ENCODE data around the gene GPR137. TPM values are rescaled to one million over a fixed set of nuclear protein-coding genes. Genes with fewer than 3 reads are reported as not detected.

Gene GPR137
- total and polyA plus RNA-seq, 9 of the 15 experiments (the other 6 are each of a cell fraction or from before 2014, with no cell fraction given), result 0.32 to 26.7 (median 10.7) TPM

DNA sequence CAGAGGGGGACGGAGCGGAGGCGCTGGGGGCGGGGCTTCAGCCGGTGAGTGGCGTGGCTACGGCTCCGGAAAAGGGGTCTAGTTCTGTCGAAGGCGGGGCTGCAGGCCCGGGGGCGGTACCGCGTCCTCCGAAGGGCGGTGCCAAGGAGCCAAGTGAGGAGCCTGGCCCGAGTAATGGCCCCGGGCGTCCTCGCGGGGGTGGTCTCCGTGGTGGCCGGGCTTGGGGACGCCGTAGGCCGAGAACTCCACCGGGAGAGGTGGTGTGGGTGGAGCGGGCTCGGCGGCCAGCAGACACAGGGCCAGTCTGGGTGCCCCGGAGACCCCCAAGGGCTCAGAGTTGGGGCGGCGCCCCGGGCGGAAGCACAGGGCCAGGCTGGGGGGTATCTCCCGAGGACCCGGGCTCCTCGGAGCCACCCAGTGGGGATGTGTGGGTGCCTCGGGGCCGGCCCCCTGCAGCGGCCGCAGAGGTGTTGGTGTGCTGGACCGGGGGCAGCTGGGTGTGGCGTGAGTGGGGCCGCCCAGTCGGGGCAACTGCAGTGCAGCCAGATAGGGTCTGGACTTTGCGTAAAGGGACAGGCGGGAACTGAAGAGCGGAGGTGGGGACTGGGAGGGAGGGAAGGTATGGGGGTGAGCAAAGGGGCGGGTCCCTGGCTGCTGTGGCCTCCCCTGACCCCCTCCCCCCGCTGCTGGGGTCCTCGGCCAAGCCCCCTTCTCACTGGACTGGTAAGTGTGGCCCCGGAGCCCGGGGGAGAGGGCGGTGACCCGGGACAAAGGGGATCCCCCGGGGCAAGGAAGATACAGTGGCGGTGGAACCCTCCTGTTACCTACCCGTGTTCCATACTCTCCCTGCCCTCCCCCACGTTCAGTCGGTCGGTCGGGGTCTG lies 43.9 kb upstream of the GPR137 start (continued):
- TF ChIP-seq, protein P1, sequence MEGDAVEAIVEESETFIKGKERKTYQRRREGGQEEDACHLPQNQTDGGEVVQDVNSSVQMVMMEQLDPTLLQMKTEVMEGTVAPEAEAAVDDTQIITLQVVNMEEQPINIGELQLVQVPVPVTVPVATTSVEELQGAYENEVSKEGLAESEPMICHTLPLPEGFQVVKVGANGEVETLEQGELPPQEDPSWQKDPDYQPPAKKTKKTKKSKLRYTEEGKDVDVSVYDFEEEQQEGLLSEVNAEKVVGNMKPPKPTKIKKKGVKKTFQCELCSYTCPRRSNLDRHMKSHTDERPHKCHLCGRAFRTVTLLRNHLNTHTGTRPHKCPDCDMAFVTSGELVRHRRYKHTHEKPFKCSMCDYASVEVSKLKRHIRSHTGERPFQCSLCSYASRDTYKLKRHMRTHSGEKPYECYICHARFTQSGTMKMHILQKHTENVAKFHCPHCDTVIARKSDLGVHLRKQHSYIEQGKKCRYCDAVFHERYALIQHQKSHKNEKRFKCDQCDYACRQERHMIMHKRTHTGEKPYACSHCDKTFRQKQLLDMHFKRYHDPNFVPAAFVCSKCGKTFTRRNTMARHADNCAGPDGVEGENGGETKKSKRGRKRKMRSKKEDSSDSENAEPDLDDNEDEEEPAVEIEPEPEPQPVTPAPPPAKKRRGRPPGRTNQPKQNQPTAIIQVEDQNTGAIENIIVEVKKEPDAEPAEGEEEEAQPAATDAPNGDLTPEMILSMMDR (IDR thresholded peaks at IDR 0.05 in 2 of 3, conservative IDR thresholded peaks at IDR 0.05 in 1 of 3; ENCODE audit: insufficient read depth in 2 of 3, low read depth in 1 of 3, low read length in 3 of 3), result 0 out of 6 replicates have a peak, but pooled peaks of 2 of the 3 experiments have one; percentile 0 to 10
- TF ChIP-seq NCOA1 (IDR thresholded peaks at IDR 0.05; ENCODE audit: low read depth), result peak; percentile 79
- TF ChIP-seq ERF (CRISPR knock-in tag; IDR thresholded peaks at IDR 0.05), result peak; percentile 81; the same call in 1 of the 2 replicates
- TF ChIP-seq ZNF23 (CRISPR knock-in tag; IDR thresholded peaks at IDR 0.05), result 0 out of 2 replicates have a peak, but pooled peaks have one; percentile 37
- TF ChIP-seq SAFB (IDR thresholded peaks at IDR 0.05; ENCODE audit: borderline replicate concordance, low read depth, low read length), result 0 out of 2 replicates have a peak, but pooled peaks have one; percentile 41
- TF ChIP-seq BRF1 (IDR thresholded peaks at IDR 0.05; ENCODE audit: borderline replicate concordance, extremely low read depth, insufficient read length), result no peak
- TF ChIP-seq U2AF1 (optimal IDR thresholded peaks at IDR 0.05; ENCODE audit: low read depth, low read length), result peak; percentile 72
- TF ChIP-seq ELF2 (CRISPR knock-in tag; IDR thresholded peaks at IDR 0.05), result 0 out of 2 replicates have a peak, but pooled peaks have one; percentile 29
- peak; percentile 50 for TF ChIP-seq NCOR1 (IDR thresholded peaks at IDR 0.05)
- TF ChIP-seq ZEB2 (IDR thresholded peaks at IDR 0.05), result peak; percentile 63; the same call in 1 of the 2 replicates
- no peak for TF ChIP-seq ZBTB8A (IDR thresholded peaks at IDR 0.05; ENCODE audit: partially characterized antibody)
- 0 out of 2 replicates have a peak, but pooled peaks have one; percentile 43 for TF ChIP-seq ZNF232 (CRISPR knock-in tag; IDR thresholded peaks at IDR 0.05)
- peak; percentile 52 for TF ChIP-seq RBBP5 (IDR thresholded peaks at IDR 0.05; ENCODE audit: borderline replicate concordance, insufficient read depth, low read length, poor library complexity, severe bottlenecking)
- peak; percentile 36 for TF ChIP-seq PHF20 (IDR thresholded peaks at IDR 0.05; ENCODE audit: partially characterized antibody)
- peak in 1 of 2 experiments; percentile 34; a peak in 1 of 4 replicates for TF ChIP-seq RCOR1 (IDR thresholded peaks at IDR 0.05; ENCODE audit: borderline replicate concordance in 1 of 2, low read depth in 2 of 2, low read length in 2 of 2)
- TF ChIP-seq ZNF431 (CRISPR knock-in tag; IDR thresholded peaks at IDR 0.05), result 0 out of 2 replicates have a peak, but pooled peaks have one; percentile 21
- 0 out of 2 replicates have a peak, but pooled peaks have one; percentile 6 for TF ChIP-seq E2F3 (CRISPR knock-in tag; IDR thresholded peaks at IDR 0.05)
- TF ChIP-seq POLR2AphosphoS5 (IDR thresholded peaks at IDR 0.05; ENCODE audit: control insufficient read depth, insufficient read depth, low read depth, low read length), result peak; percentile 69
- TF ChIP-seq FOXA1 (IDR thresholded peaks at IDR 0.05; ENCODE audit: borderline replicate concordance), result no peak
- no peak for TF ChIP-seq ZNF354B (CRISPR knock-in tag; IDR thresholded peaks at IDR 0.05)
- TF ChIP-seq, protein P2, sequence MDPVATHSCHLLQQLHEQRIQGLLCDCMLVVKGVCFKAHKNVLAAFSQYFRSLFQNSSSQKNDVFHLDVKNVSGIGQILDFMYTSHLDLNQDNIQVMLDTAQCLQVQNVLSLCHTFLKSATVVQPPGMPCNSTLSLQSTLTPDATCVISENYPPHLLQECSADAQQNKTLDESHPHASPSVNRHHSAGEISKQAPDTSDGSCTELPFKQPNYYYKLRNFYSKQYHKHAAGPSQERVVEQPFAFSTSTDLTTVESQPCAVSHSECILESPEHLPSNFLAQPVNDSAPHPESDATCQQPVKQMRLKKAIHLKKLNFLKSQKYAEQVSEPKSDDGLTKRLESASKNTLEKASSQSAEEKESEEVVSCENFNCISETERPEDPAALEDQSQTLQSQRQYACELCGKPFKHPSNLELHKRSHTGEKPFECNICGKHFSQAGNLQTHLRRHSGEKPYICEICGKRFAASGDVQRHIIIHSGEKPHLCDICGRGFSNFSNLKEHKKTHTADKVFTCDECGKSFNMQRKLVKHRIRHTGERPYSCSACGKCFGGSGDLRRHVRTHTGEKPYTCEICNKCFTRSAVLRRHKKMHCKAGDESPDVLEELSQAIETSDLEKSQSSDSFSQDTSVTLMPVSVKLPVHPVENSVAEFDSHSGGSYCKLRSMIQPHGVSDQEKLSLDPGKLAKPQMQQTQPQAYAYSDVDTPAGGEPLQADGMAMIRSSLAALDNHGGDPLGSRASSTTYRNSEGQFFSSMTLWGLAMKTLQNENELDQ (CRISPR knock-in tag; IDR thresholded peaks at IDR 0.05; ENCODE audit: borderline replicate concordance), result no peak
- TF ChIP-seq POLR2A (conservative IDR thresholded peaks at IDR 0.05), result peak; percentile 91
- peak in 1 of 2 experiments; percentile 59; a peak in 1 of 4 replicates for TF ChIP-seq SRF (CRISPR knock-in tag; IDR thresholded peaks at IDR 0.05)
- TF ChIP-seq TRIM24 (IDR thresholded peaks at IDR 0.05), result no peak; a peak in 1 of 4 replicates
- TF ChIP-seq PRPF4 (IDR thresholded peaks at IDR 0.05; ENCODE audit: insufficient read depth, low read depth, low read length, poor library complexity, severe bottlenecking), result peak; percentile 48
